Astrocyte (in vitro differentiated cells and primary cell): ENCODE measurements around the gene OR2T2.

Source experiments
- EZH2 ChIP-seq: IDR thresholded peaks from 2 replicates; pipeline ENCODE4 v1.6.1; 2012; ENCODE audit warnings: mild to moderate bottlenecking, low read length, inconsistent platforms; ENCODE audit not compliant: insufficient read depth
- TF ChIP-seq, protein P1 (sequence below): IDR thresholded peaks from 2 replicates; pipeline ENCODE4 v1.5.1; 2011; ENCODE audit warnings: low read depth, mild to moderate bottlenecking, inconsistent platforms, low read length, moderate library complexity; ENCODE audit not compliant: insufficient read depth

DNA sequence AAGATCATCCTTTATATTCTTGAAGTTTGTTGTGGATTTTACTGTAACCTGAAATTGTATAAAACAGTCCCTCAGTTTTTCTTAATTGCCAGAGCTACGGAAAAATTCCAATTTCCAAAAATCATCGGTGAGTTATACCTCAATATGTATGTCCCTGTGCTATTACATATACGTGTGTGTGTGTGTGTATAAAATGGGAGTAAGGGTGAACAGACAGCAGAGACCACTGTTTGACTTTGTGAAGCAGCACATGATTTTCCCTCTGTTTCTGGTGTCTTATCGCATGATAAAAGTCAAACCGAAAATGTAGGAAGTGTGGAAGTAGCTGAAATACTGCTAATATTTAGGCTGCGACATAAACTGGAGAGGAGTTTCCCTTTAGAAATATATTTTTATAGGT lies 41.4 kb upstream of the OR2T2 start:
- TF ChIP-seq, protein P1, sequence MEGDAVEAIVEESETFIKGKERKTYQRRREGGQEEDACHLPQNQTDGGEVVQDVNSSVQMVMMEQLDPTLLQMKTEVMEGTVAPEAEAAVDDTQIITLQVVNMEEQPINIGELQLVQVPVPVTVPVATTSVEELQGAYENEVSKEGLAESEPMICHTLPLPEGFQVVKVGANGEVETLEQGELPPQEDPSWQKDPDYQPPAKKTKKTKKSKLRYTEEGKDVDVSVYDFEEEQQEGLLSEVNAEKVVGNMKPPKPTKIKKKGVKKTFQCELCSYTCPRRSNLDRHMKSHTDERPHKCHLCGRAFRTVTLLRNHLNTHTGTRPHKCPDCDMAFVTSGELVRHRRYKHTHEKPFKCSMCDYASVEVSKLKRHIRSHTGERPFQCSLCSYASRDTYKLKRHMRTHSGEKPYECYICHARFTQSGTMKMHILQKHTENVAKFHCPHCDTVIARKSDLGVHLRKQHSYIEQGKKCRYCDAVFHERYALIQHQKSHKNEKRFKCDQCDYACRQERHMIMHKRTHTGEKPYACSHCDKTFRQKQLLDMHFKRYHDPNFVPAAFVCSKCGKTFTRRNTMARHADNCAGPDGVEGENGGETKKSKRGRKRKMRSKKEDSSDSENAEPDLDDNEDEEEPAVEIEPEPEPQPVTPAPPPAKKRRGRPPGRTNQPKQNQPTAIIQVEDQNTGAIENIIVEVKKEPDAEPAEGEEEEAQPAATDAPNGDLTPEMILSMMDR, result no peak
- no peak for TF ChIP-seq EZH2
